ENCODE measurements around the gene HDAC4. TPM values are rescaled to one million over a fixed set of nuclear protein-coding genes. Genes with fewer than 3 reads are reported as not detected.
"Not testable (repeated sequence)": the region's sequence is repeated elsewhere in the genome, so short reads cannot be mapped to it uniquely, and the experiment has no call there.

HDAC4 gene
- total RNA-seq, 6 donors from 2014 or later, result 16.1 to 108 (median 45.0) TPM

DNA sequence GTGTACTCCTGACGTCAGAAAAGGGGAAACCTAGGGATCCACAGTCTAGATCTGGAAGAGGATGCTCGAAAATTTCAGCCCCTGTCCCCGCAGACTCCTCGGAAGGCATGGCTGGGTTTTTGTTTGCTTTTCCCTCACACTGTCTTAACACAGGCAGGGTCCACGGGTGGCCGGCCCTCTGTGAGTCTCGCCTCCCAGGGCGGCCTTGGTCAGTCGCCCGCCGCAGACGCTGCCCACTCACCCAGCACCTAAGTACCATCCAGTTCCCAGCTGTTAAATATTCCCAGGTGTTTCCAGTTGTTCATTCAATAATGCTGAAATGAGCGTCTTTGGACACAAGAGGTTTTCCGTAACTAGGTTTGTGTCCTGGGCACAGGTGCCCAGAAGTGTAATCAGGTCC, 359.8 kb downstream of the HDAC4 start:
- H3K4me1 ChIP-seq, result no peaks in the 10 kb centered on the region
- no peaks in the 10 kb centered on the region for H3K9me3 ChIP-seq
- no peak for ATAC-seq (ENCODE audit: low FRiP score in 2 of 2)
- DNase-seq, result peak in 1 of 2 donors; percentile 72
- 76 to 89% methylated on average over 10 to 14 of the region's 14 CpGs for WGBS, 2 donors
- H3K27ac ChIP-seq, result no peak overlapping the region
- no peaks in the 10 kb centered on the region for H3K36me3 ChIP-seq
- TF ChIP-seq POLR2A (IDR thresholded peaks at IDR 0.05) (no peak), POLR2AphosphoS5 (IDR thresholded peaks at IDR 0.05) (no peak), EP300 (IDR thresholded peaks at IDR 0.05) (no peak)
- TF ChIP-seq, protein P1, sequence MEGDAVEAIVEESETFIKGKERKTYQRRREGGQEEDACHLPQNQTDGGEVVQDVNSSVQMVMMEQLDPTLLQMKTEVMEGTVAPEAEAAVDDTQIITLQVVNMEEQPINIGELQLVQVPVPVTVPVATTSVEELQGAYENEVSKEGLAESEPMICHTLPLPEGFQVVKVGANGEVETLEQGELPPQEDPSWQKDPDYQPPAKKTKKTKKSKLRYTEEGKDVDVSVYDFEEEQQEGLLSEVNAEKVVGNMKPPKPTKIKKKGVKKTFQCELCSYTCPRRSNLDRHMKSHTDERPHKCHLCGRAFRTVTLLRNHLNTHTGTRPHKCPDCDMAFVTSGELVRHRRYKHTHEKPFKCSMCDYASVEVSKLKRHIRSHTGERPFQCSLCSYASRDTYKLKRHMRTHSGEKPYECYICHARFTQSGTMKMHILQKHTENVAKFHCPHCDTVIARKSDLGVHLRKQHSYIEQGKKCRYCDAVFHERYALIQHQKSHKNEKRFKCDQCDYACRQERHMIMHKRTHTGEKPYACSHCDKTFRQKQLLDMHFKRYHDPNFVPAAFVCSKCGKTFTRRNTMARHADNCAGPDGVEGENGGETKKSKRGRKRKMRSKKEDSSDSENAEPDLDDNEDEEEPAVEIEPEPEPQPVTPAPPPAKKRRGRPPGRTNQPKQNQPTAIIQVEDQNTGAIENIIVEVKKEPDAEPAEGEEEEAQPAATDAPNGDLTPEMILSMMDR (IDR thresholded peaks at IDR 0.05), result no peak
- no peak overlapping the region for H3K4me3 ChIP-seq
- H3K27me3 ChIP-seq, result no peaks in the 10 kb centered on the region

DNA sequence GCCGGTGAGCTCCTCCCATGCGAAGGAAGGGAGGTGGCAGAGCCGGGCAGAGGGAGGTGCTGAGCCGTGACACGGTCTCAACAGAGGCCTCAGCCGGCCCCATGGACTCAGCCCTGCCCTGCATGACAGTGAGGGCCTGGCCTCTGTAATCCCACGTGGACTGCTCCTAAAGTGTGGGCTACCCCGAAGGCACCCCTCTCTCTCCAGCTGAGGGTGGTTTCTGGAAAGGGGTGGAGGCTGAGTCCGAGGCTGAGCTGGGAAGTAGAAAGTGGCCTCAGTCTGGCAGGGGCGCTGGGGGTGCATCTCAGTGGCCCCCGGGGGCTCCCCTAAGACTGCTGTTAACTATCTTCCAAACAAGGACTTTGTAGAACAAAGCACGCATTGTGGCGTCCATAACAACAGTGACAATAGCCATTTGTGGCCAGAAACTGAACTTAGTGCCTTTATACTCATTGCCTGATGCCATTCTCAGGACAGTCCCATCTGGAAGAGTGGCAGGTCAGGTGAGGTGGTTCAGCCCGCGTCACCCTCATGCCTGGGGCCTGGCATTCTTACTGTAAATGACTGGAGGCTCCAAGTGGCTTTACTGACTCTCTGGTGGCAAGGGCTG, 360.6 kb downstream of the HDAC4 start:
- H3K9me3 ChIP-seq, result no peaks in the 10 kb centered on the region
- 75 to 77% methylated on average over 12 to 15 of the region's 15 CpGs for WGBS, 2 donors
- H3K4me3 ChIP-seq, result no peak overlapping the region
- H3K4me1 ChIP-seq, result peaks cover 0 to 4% (median 3%) of the 10 kb centered on the region in 4 donors
- H3K36me3 ChIP-seq, result no peaks in the 10 kb centered on the region
- ATAC-seq (ENCODE audit: low FRiP score in 2 of 2) (no peak), DNase-seq (no peak)
- H3K27ac ChIP-seq, result no peak overlapping the region
- H3K27me3 ChIP-seq, result no peaks in the 10 kb centered on the region
- no peak for TF ChIP-seq POLR2AphosphoS5 (IDR thresholded peaks at IDR 0.05)
- TF ChIP-seq, protein P1 (IDR thresholded peaks at IDR 0.05), result no peak
- TF ChIP-seq POLR2A (IDR thresholded peaks at IDR 0.05), result no peak
- TF ChIP-seq EP300 (IDR thresholded peaks at IDR 0.05), result no peak

DNA sequence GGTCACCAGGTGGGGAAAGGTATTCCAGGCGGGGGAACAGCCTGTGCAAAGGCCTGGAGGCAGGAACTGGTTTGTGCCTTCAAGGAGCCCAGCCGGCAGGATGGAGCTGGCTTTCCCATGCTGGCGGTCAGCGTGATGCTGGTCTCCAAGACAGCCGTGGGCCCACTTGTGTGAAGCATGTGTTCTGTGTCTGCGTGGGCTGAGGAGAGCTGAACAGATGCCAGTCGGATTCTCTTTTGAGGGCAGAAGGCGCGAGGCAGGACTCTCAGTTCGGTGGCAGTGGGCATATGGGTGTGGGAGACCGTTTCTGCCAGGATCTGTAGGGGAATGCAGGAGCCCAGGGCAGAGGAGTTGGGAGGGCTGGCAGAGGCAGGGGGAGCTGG, 361.4 kb downstream of the HDAC4 start:
- DNase-seq (no peak), ATAC-seq (ENCODE audit: low FRiP score in 2 of 2) (no peak)
- no peak overlapping the region for H3K4me3 ChIP-seq
- H3K9me3 ChIP-seq, result no peaks in the 10 kb centered on the region
- H3K27ac ChIP-seq, result no peak overlapping the region
- TF ChIP-seq POLR2A (IDR thresholded peaks at IDR 0.05) (no peak), EP300 (IDR thresholded peaks at IDR 0.05) (no peak), POLR2AphosphoS5 (IDR thresholded peaks at IDR 0.05) (no peak)
- TF ChIP-seq, protein P1 (IDR thresholded peaks at IDR 0.05), result no peak
- H3K27me3 ChIP-seq, result no peaks in the 10 kb centered on the region
- 81 to 93% methylated on average over 3 to 11 of the region's 11 CpGs for WGBS, 2 donors
- no peaks in the 10 kb centered on the region for H3K36me3 ChIP-seq
- H3K4me1 ChIP-seq, result peaks cover 0 to 6% (median 3%) of the 10 kb centered on the region in 4 donors

DNA sequence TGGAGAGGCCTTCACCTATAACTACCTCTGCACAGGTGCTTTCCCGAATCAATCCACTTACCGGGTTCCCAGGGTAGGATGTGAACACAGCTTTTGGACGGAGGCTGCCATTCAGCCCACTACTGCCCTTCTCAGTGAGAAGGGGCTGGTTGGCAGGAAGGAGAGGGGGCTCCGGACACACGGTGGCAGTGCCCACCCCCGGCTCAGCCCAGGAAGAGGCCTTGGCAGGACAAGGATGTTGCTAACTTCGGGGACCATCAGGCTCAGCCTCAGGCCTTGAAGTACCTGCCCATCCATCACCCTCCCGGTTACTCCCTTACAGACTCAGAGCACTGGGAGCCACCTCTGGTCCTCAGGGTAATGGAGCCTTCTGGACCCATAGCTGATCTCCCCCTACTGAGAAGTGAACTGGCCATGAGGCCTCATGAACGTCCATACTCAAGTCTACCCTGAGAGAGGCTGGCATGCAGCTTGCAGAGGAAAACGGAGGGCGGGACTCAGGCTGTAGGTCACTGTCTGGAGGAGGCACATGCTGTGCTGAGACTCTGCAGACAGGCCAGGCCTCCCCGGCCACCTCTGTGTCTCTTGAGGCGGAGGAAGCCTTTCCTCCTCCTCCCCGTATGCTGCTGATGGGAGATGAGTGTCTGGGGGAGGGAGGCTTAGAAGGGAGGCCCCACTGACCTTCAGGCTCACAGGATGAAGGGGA, 361.9 kb downstream of the HDAC4 start:
- DNase-seq (no peak), ATAC-seq (ENCODE audit: low FRiP score in 2 of 2) (no peak)
- H3K4me3 ChIP-seq, result no peak overlapping the region
- H3K27me3 ChIP-seq, result no peaks in the 10 kb centered on the region
- H3K36me3 ChIP-seq, result no peaks in the 10 kb centered on the region
- H3K27ac ChIP-seq, result no peak overlapping the region
- WGBS, 2 donors, result 67 to 88% methylated on average over 8 to 14 of the region's 14 CpGs
- TF ChIP-seq POLR2A (IDR thresholded peaks at IDR 0.05) (no peak), EP300 (IDR thresholded peaks at IDR 0.05) (no peak), POLR2AphosphoS5 (IDR thresholded peaks at IDR 0.05) (no peak)
- TF ChIP-seq, protein P1 (IDR thresholded peaks at IDR 0.05), result no peak
- H3K9me3 ChIP-seq, result no peaks in the 10 kb centered on the region
- H3K4me1 ChIP-seq, result peaks cover 0 to 6% (median 3%) of the 10 kb centered on the region in 4 donors

DNA sequence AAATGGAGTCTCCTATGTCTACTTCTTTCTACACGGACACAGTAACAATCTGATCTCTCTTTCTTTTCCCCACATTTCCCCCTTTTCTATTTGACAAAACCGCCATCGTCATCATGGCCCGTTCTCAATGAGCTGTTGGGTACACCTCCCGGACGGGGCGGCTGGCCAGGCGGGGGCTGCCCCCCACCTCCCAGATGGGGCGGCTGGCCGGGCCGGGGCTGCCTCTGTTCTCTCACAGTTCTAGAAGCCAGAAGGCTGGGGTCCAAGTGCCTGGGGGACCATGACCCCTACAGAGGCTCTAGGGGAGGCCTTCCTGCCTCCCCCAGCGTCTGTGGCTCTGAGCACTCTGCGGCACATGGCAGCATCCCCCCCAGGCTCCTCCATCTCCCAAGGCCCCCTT, 362.5 kb downstream of the HDAC4 start:
- H3K27ac ChIP-seq, H3K9me3 ChIP-seq: not testable (repeated sequence)

More for the DNA sequence above, 362.5 kb downstream of the HDAC4 start:
- H3K4me1 ChIP-seq; H3K4me3 ChIP-seq; DNase-seq; H3K27me3 ChIP-seq; ATAC-seq (ENCODE audit: low FRiP score in 2 of 2); H3K36me3 ChIP-seq: not testable (repeated sequence)
- WGBS, 2 donors, result 95 to 100% methylated on average over 2 to 5 of the region's 13 CpGs
